ENCODE measurements around the gene C16orf74. TPM values are rescaled to one million over a fixed set of nuclear protein-coding genes. Genes with fewer than 3 reads are reported as not detected.

C16orf74 gene
- total and polyA plus RNA-seq, 2 of the 13 experiments (the other 11 are each of a cell fraction or from before 2014, with no cell fraction given): 0.13 to 0.29 TPM

GRCh38 chr16:85734311-85735017, 16.4 kb downstream of the C16orf74 start (continued):
- TF ChIP-seq PATZ1 (CRISPR knock-in tag; IDR thresholded peaks at IDR 0.05) (no peak), ZNF646 (CRISPR knock-in tag; IDR thresholded peaks at IDR 0.05) (0 out of 2 replicates have a peak, but pooled peaks have one; percentile 11), HNF4A (CRISPR knock-in tag; IDR thresholded peaks at IDR 0.05) (peak; percentile 9; the same call in 1 of the 2 replicates), TFDP2 (CRISPR knock-in tag; IDR thresholded peaks at IDR 0.05) (peak; percentile 46; the same call in 1 of the 2 replicates), ARHGAP35 (CRISPR knock-in tag; IDR thresholded peaks at IDR 0.05; ENCODE audit: borderline replicate concordance) (0 out of 2 replicates have a peak, but pooled peaks have one; percentile 41), MTA1 (CRISPR knock-in tag; IDR thresholded peaks at IDR 0.05; ENCODE audit: borderline replicate concordance) (0 out of 2 replicates have a peak, but pooled peaks have one; percentile 20), ZNF557 (CRISPR knock-in tag; IDR thresholded peaks at IDR 0.05) (0 out of 2 replicates have a peak, but pooled peaks have one; percentile 20), BRCA1 (CRISPR knock-in tag; IDR thresholded peaks at IDR 0.05) (peak; percentile 53; the same call in 1 of the 2 replicates), IRF2 (CRISPR knock-in tag; IDR thresholded peaks at IDR 0.05) (0 out of 2 replicates have a peak, but pooled peaks have one; percentile 17), ATF7 (IDR thresholded peaks at IDR 0.05) (no peak), ATF7 (CRISPR knock-in tag; IDR thresholded peaks at IDR 0.05) (no peak)
